ENCODE results near the gene RERE. TPM values are rescaled to one million over a fixed set of nuclear protein-coding genes. Genes with fewer than 3 reads are reported as not detected.

RERE gene
- total and polyA plus RNA-seq, 12 donors: 33.4 to 146 (median 72.7) TPM

DNA sequence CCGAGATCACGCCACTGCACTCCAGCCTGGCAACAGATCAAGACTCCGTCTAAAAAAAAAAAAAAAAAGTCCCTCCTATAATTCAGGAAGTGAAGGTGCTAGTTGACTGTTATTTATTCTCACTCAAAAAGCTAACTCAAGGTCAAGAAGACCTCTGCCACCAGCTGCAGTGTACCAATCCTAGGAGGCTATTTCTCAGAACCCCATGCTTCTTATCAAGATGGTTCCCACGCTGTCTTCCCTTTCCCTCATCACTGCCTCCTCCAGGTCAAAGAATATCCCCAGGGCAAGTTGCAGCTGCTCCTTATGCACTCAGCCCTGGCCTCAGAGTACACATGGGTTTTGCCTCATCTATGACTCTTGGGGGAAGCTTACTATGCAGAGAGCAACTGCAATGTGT lies 53.6 kb downstream of the RERE start:
- H3K27ac ChIP-seq: no peak overlapping the region
- H3K27me3 ChIP-seq: no peaks in the 10 kb centered on the region
- H3K4me1 ChIP-seq (replicated peaks in 1 of 2): peaks cover 9 to 15% of the 10 kb centered on the region in 2 donors
- no peaks in the 10 kb centered on the region for H3K36me3 ChIP-seq (replicated peaks in 1 of 2)
- intact Hi-C loops (cut with DNase I): no loop called here
- no peaks in the 10 kb centered on the region for H3K9me3 ChIP-seq (replicated peaks in 1 of 3)
- H3K4me3 ChIP-seq: no peak overlapping the region
- TF ChIP-seq, protein P1, sequence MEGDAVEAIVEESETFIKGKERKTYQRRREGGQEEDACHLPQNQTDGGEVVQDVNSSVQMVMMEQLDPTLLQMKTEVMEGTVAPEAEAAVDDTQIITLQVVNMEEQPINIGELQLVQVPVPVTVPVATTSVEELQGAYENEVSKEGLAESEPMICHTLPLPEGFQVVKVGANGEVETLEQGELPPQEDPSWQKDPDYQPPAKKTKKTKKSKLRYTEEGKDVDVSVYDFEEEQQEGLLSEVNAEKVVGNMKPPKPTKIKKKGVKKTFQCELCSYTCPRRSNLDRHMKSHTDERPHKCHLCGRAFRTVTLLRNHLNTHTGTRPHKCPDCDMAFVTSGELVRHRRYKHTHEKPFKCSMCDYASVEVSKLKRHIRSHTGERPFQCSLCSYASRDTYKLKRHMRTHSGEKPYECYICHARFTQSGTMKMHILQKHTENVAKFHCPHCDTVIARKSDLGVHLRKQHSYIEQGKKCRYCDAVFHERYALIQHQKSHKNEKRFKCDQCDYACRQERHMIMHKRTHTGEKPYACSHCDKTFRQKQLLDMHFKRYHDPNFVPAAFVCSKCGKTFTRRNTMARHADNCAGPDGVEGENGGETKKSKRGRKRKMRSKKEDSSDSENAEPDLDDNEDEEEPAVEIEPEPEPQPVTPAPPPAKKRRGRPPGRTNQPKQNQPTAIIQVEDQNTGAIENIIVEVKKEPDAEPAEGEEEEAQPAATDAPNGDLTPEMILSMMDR (IDR thresholded peaks at IDR 0.05): no peak
- no peak for DNase-seq
- 61 to 69% (median 65%) methylated on average over 4 of the region's 4 CpGs for WGBS, 4 donors

DNA sequence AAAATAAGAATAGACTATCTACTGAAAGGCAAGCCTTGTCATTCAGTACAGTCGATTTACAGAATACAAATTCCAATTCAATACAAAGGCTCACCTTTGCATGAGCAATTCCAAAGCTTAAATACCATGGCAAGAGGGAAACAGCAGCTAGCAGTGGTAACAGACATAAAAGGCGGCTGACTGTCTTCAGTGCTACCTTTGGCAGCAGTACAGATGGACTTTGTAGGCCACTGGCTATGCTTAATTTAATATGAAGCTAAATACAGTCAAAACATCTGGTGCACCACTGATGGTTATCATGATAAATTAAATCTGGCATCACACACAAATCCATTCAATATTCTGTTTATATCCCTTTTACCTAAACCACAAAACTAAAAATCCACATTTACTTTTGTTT lies 62.4 kb downstream of the RERE start:
- no peak for DNase-seq
- 46 to 65% (median 58%) methylated on average over 2 of the region's 2 CpGs for WGBS, 4 donors
- H3K36me3 ChIP-seq (replicated peaks in 1 of 2): no peaks in the 10 kb centered on the region
- H3K27ac ChIP-seq: no peak overlapping the region
- no peaks in the 10 kb centered on the region for H3K27me3 ChIP-seq
- peaks cover 10 to 34% of the 10 kb centered on the region in 2 donors for H3K4me1 ChIP-seq (replicated peaks in 1 of 2)
- no peak for TF ChIP-seq POLR2A (IDR thresholded peaks at IDR 0.05)
- TF ChIP-seq, protein P1 (IDR thresholded peaks at IDR 0.05): no peak
- no peak overlapping the region for H3K4me3 ChIP-seq
- intact Hi-C loops (cut with DNase I): no loop called here
- H3K9me3 ChIP-seq (replicated peaks in 1 of 3): no peaks in the 10 kb centered on the region

DNA sequence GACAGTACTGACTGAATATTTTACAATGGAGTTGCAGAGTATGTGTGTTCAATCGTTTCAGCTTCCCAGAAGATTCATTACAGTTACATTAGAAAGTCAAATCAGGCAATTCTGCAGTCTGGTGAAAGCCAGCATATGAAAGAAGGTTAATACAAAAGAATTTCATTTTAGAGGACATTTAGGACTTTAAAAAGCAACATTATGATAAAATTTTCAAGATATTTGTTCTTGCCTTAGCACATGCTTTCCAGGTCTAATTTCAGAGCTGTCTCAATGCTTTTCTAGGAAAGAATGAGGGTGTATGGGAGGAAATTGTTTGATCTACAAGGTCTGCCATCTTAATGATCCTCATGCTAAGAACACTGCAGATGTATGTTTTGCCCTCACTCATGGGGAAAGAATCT lies 63.2 kb downstream of the RERE start:
- no peaks in the 10 kb centered on the region for H3K36me3 ChIP-seq (replicated peaks in 1 of 2)
- intact Hi-C loops (cut with DNase I): no loop called here
- no peak for DNase-seq
- H3K4me1 ChIP-seq (replicated peaks in 1 of 2): peaks cover 10 to 34% of the 10 kb centered on the region in 2 donors
- no peak for TF ChIP-seq POLR2A (IDR thresholded peaks at IDR 0.05)
- no peak overlapping the region for H3K4me3 ChIP-seq
- 35 to 53% (median 45%) methylated on average over 1 of the region's 1 CpG for WGBS, 4 donors
- H3K27me3 ChIP-seq: no peaks in the 10 kb centered on the region
- no peak overlapping the region for H3K27ac ChIP-seq
- H3K9me3 ChIP-seq (replicated peaks in 1 of 3): no peaks in the 10 kb centered on the region

DNA sequence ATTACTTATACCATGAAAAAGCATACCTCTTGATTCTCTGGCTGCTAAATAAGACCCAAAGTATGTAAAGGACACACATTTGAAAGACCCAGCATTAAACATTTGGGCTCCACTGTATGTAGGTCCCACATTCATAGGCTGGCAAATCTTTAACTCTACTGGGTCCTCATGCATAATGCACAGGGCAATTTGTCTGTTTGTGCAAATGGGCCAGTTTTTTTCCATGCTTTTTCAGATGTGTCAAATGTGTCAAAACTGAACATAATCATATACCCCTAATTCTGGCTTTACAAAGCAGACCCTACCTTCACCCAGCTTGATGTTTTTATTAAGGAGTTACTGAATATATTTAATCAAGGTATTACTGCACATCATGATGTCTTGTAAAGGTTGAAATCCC lies 63.7 kb downstream of the RERE start:
- H3K9me3 ChIP-seq (replicated peaks in 1 of 3): no peaks in the 10 kb centered on the region
- no peak overlapping the region for H3K4me3 ChIP-seq
- DNase-seq: no peak
- H3K27me3 ChIP-seq: no peaks in the 10 kb centered on the region
- intact Hi-C loops (cut with DNase I): no loop called here
- H3K4me1 ChIP-seq (replicated peaks in 1 of 2): peaks cover 10 to 34% of the 10 kb centered on the region in 2 donors
- no peak overlapping the region for H3K27ac ChIP-seq
- TF ChIP-seq, protein P1 (IDR thresholded peaks at IDR 0.05): no peak
- TF ChIP-seq POLR2A (IDR thresholded peaks at IDR 0.05): no peak
- no peaks in the 10 kb centered on the region for H3K36me3 ChIP-seq (replicated peaks in 1 of 2)

DNA sequence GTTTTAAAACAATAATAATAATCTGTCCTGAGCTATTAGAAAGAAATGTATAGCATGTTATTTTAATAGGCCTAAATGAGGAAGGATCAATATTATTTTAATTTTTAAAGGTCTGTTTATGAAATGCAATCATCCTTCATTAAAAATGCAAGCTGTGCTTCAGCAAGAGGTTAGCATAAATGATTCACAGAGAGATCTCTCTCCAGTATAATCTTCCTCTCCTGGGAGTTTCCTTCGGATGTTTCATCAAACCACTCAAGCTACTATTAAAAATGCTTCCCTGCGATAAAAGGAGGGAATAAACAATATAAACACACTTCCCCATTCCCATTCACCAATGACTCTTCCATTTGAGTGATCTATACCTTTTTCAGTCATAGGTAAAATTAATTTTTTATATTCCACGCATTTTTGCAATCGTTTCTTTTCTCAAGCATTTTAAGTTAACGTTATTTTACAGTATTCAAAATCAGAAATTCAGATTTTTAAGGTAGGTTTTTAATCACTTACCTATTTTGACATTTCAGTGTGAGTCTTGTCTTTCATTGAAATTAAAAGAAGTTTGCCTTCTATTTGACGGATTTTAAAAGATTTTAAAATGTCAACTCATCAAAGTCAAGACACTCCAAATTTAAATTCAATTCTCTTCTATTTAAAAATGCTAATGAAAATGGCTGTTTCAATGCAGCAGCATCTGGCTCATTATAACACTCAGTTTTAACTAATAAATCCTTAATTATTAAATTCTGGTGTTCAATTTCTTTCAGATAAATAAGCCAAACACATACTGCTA lies 64.3 kb downstream of the RERE start:
- peaks cover 10 to 34% of the 10 kb centered on the region in 2 donors for H3K4me1 ChIP-seq (replicated peaks in 1 of 2)
- H3K27me3 ChIP-seq: no peaks in the 10 kb centered on the region
- H3K9me3 ChIP-seq (replicated peaks in 1 of 3): no peaks in the 10 kb centered on the region
- no peak overlapping the region for H3K4me3 ChIP-seq
- intact Hi-C loops (cut with DNase I): no loop called here
- DNase-seq: no peak
- no peak for TF ChIP-seq POLR2A (IDR thresholded peaks at IDR 0.05)
- TF ChIP-seq, protein P1 (IDR thresholded peaks at IDR 0.05): no peak
- WGBS, 4 donors: 85 to 88% (median 86%) methylated on average over 6 of the region's 6 CpGs
- no peak overlapping the region for H3K27ac ChIP-seq
- H3K36me3 ChIP-seq (replicated peaks in 1 of 2): no peaks in the 10 kb centered on the region

Data from adrenal gland (tissue), 12 donors.